Measurements from ENCODE around the gene MYCBPAP.

MYCBPAP gene

GRCh38 chr17:50551884-50552283 lies 43.6 kb downstream of the MYCBPAP start:
- no peak for DNase-seq (ENCODE audit: low read depth in 2 of 2)

DNA sequence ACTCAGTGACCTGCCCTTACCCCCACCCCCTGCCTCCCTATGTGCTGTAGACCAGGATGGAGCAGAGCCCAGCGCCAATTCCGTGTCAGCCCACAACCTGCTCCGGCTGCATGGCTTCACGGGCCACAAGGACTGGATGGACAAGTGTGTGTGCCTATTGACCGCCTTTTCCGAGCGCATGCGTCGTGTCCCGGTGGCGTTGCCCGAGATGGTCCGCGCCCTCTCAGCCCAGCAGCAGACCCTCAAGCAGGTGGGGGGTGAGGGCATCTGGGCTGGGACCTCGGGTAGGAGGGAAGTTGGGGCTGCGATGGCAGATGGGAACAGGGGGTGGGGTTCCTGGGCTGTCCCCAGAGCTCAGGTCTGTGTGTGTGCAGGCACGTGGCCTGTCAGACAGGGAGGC lies 46.0 kb downstream of the MYCBPAP start:
- no peak for DNase-seq (ENCODE audit: low read depth in 2 of 2)

DNA sequence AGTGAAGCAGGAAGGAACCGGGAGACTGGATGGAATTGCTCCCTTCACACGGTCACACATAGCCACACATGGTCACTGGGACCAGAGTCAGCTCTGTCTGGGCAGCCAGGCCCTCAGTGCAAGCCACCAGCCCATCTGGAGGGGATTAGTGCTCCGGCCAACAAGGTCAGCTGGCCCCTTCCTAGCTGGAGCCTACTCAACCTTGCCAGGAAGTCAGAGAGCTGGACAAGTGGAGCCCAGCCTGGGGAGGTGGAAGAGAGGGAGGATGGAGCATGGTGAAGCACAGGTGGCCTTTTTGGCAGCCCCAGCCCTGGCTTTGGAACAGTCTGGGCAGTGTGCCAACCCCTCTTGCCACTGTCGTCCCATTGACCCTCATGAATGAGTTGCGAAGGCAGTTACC lies 48.6 kb downstream of the MYCBPAP start:
- DNase-seq (ENCODE audit: low read depth in 2 of 2), result no peak

- DNase-seq (ENCODE audit: low read depth in 2 of 2), result no peak
Observed at GRCh38 chr17:50557630-50558029, 49.4 kb downstream of the MYCBPAP start.

- DNase-seq (ENCODE audit: low read depth in 2 of 2), result no peak
Observed at GRCh38 chr17:50558091-50558490, 49.9 kb downstream of the MYCBPAP start.

DNA sequence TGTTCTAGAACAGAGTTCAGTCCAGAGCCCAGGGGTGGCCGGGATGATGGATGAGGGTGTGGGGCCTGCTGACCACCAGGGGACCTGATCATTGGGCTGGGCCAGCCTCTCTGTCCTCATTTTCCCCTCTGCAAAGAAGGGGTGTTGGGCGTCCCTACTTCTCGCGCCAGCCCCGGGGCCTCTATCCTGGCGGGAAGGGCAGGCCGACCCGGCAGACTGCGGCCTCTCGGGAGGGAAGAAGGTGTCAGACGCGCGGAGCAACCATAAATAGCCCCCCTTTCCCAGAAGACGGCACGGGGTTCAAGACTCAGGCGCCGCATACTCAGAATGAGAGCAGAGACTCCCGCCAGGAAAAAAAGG lies 50.3 kb downstream of the MYCBPAP start:
- DNase-seq (ENCODE audit: low read depth in 2 of 2), result no peak

DNA sequence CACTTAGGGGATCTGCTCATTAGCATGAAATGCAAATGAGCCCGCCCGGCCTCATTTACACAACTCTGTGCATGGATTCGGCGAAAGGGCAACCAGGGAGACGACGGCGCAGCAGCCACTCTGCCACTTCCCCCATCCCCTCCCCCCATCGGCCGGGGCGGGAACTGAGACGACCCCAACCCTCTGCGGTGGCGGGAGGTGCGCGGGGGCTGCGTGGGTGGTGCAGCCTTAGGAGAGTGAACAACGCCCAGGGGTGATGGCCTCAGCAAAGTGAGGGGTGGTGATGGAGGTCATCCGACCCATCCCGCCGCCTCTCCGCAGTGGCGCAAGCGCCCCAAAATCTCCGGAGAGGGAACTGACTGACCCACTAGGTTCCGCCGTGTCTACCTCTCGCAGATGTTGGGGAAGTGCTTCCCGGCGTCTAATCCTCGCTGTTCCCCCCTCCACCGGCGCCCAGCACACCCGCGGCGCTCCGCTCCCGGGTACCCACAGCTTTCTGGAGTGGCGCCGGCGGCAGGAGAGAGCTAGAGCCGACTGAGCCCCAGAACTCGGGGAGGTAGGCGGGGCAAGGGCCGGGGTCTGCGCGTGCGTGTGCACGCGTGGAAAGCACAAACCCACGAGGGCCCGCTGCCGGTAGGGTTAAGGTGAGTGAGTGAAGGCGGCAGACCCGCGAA lies 50.8 kb downstream of the MYCBPAP start:
- no peak for DNase-seq (ENCODE audit: low read depth in 2 of 2)

DNA sequence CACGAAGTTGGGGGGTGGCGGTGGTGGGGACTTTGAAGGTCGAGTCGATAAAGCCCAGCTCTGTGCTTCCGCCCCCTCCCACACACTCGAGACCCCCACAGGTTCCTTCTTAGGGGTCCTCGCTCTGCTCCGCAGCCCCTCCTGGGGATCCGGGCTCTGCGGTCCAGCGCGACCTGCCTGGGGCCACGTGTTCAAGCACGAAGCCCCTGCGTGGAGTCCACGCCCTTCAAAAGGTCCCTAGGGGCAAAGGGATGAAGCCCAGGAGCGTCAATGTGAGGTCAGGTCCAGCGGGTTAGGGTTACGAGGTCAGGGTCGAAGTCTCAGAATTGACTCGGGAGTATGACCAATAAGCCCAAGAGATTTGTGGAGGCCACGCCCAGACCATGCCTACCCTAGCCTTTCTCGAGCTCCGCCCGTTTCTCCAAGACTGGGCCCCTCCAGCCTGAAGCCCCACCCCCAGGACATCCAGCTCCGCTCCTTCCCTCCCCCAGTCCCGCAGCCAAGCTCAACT lies 51.5 kb downstream of the MYCBPAP start:
- DNase-seq (ENCODE audit: low read depth in 2 of 2), result no peak

DNA sequence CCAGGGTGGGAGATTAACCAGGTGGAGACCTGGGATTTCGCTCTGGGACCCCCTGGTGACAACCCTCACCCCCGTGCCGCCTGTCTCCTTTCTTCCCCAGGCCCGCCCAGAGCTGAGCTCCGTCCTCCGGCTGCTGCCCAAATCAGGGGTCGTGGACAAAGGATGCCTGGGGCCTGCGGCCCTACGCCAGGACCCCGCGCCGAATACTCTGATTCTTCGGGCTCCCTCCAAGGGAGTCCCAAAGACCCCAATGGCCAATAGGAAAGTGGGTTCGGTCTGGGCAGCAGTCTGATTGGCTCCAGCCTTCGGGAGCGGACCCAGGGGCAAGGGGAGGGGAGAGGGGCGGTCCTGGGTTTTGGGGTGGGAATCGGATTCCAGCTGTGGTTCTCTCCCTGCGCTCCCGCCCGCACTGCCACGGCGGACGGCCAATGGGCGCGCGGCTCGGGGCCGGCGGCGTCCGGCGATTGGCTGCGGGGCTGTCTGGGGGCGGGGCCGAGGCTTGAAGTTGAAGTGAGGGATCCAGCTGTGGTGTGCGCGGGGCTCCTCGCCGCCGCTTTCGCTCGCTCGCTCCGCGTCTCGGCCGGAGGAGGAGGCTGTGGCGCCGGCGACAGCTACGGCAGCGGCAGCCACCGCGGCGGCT lies 52.1 kb downstream of the MYCBPAP start, which contains the start of gene CACNA1G:
TSS of gene CACNA1G (plus strand) at position 531 of the 640 bp plus-strand sequence. CDS start 745 bp downstream, outside the sequence.
- peak; percentile 79 to 85 for DNase-seq (ENCODE audit: low read depth in 2 of 2)

- no peak for DNase-seq (ENCODE audit: low read depth in 2 of 2)
Observed at GRCh38 chr17:50560931-50561745, 52.9 kb downstream of the MYCBPAP start.

DNA sequence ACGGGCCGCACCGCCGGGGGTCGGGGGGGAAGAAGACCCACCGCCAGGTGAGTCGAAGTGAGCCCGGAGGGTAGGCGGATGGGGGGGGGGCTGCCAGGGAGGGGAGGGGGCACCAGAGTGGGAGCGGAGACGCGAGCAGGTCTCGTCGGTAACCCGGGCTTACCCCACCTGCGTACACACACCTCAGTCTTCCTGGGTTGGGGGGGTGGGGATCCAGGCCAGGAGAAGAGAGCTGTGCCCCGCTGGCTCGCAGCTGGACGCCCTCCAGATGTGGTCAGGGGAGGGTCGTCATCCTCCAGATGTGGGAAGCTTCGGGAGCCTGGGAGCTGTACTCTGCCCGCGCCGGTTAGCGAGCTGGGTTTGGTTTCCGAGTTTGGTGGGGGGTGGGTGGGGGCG lies 53.5 kb downstream of the MYCBPAP start:
- DNase-seq (ENCODE audit: low read depth in 2 of 2), result no peak

GRCh38 chr17:50562242-50563091 lies 54.2 kb downstream of the MYCBPAP start:
- no peak for DNase-seq (ENCODE audit: low read depth in 2 of 2)

- no peak for DNase-seq (ENCODE audit: low read depth in 2 of 2)
Observed at GRCh38 chr17:50563092-50563511, 54.9 kb downstream of the MYCBPAP start.

GRCh38 chr17:50564916-50565315 lies 56.7 kb downstream of the MYCBPAP start:
- no peak for DNase-seq (ENCODE audit: low read depth in 2 of 2)

DNA sequence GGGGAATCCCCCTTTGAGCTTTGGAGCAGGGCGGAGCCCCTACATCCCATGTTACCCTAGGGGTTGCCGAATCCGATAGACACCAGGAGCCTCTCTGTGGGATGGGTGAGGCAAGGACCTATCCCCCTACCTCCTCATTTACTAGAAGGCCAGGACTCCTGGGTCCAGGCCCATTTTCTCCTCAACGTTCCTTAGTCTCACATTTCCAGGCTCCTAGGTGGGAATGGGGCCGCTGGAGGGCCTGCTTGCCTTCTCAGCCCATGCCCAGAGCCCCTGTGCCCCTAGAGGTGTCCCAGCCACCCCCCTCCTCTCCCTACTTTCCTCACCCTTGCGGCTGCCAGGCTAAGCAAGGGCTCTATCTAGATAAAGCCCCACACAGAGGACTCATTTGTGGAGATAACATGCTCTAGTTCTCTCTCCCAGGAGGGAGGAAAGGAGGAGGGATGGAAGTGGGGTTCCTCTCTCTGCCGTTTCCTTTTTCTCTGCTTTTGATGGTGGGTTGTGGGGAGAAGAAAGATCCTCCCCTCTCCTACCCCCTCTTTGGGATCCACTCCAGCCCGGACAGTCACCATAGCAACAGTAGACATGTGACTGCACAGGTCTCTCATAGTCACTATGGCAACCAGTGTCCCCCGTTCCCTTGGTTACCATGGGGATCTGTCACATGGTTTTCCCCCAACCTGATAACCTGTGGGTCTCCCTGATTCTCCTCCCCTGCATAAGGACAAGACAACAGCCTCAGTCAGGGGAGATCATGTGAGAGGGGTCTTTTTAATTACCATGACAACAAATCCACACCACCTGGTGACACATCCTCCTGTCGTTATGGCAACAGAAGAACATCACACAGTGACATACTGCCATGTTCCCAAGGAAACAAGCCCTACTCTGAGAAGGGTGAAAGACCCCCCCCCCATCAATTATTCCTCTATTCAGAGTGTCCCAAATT lies 57.4 kb downstream of the MYCBPAP start:
- DNase-seq (ENCODE audit: low read depth in 2 of 2), result no peak

DNA sequence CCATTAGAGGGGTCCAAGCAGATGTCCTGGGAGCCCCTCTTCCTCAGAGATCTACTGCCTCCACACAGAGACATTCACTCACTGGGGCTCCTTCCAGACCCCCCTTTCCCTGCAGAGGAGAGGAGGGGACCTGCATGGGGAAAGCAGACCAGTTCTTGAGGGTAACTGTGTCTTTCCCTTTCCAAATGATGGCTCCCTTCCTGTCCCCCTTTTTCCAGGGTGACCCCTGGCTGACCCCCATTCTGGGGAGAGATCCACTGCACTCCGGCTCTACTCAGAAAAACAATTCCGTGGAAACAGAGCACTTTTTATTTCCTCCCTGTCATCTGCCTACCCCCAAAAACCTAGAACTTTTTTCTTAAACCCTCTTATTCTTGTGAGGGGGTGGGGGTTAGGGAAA lies 58.6 kb downstream of the MYCBPAP start:
- no peak for DNase-seq (ENCODE audit: low read depth in 2 of 2)

- DNase-seq (ENCODE audit: low read depth in 2 of 2), result no peak
Observed at GRCh38 chr17:50568659-50569058, 60.4 kb downstream of the MYCBPAP start.

- no peak for DNase-seq (ENCODE audit: low read depth in 2 of 2)
Observed at GRCh38 chr17:50569592-50569991, 61.4 kb downstream of the MYCBPAP start.

DNA sequence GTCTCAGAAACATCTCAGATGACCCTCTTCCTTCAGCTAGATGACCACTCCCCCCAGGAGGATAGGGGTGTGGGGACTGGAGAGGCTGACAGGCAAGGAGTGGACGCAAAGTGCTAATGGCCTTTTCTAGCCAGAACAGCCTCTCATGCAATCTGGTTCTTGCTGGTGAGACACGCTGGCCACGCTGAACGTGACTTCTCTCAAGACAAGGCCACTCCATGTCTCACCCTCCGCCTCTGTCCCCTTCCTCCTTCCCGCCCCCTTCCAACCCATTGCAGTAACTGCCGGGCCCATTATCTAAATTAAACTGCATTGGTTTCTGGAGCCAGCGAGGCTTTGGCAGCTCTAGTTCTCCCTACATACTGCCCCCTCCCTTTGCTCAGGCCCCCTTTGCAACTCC lies 61.8 kb downstream of the MYCBPAP start:
- DNase-seq (ENCODE audit: low read depth in 2 of 2), result no peak

DNA sequence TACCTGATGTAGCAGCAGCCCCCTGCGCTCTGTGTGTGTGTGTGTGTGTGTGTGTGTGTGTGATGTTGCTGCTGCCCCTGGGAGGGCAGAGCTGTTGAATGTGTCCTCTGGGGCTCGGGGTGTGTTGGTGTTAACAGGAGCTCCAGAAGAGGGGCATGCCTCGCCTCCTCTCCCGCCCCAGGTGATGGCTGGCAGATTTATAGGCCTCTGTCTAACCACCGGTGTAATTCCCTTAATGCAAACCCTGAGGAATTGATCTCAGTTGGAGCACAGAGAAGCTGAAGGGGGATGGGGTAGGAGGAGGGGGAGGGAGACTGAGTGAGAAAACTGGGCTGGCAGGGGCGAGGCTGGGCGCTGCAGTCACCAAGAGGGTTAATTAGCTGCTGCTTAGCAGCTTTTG lies 62.3 kb downstream of the MYCBPAP start:
- DNase-seq (ENCODE audit: low read depth in 2 of 2), result no peak

Measured in stimulated activated CD4-positive, alpha-beta T cell treated with anti-CD3 and anti-CD28 coated beads, Interleukin-1b, Interleukin-23, amount 100 ng/mL, for 4 hours (primary cell).